Neural progenitor cell (in vitro differentiated cells): ENCODE data around the gene NKD1. TPM values are rescaled to one million over a fixed set of nuclear protein-coding genes. Genes with fewer than 3 reads are reported as not detected.

Experiments
- DNase-seq: peaks from one replicate; pipeline ENCODE4 v3.0.0-alpha.2; 2016; ENCODE audit warnings: low spot score
- H2AFZ ChIP-seq: fragments of 200-600 bp; sonication (generic); replicated peaks from 2 replicates; pipeline ENCODE4 v1.6.1; 2016; ENCODE audit warnings: antibody characterized with exemption
- H3F3A ChIP-seq: fragments of 200-600 bp; sonication (generic); 2 replicates; pipeline ENCODE4 v1.6.1; 2016; ENCODE audit warnings: antibody characterized with exemption, low read depth
- H3K27ac ChIP-seq: fragments of 200-600 bp; sonication (generic); 2 replicates; pipeline ENCODE4 v1.5.1; 2016; ENCODE audit warnings: mild to moderate bottlenecking
- H3K27me3 ChIP-seq: fragments of 200-600 bp; sonication (generic); 2 replicates; pipeline ENCODE4 v1.6.1; 2016; ENCODE audit warnings: mild to moderate bottlenecking, moderate library complexity
- H3K36me3 ChIP-seq: fragments of 200-600 bp; sonication (generic); 2 replicates; pipeline ENCODE4 v1.5.1; 2016
- H3K4me1 ChIP-seq: fragments of 200-600 bp; sonication (generic); 2 replicates; pipeline ENCODE4 v1.6.1; 2016; ENCODE audit warnings: mixed run types
- H3K4me2 ChIP-seq: fragments of 200-600 bp; sonication (generic); 2 replicates; pipeline ENCODE4 v1.6.1; 2016
- H3K4me3 ChIP-seq: fragments of 200-600 bp; sonication (generic); 2 replicates; pipeline ENCODE4 v1.5.1; 2016
- H3K79me2 ChIP-seq: fragments of 200-600 bp; sonication (generic); 2 replicates; pipeline ENCODE4 v1.6.1; 2016; ENCODE audit warnings: low read depth
- H3K9ac ChIP-seq: fragments of 200-600 bp; sonication (generic); 2 replicates; pipeline ENCODE4 v1.6.1; 2016
- H3K9me3 ChIP-seq: fragments of 200-600 bp; sonication (generic); 2 replicates; pipeline ENCODE4 v1.5.1; 2016; ENCODE audit warnings: low read depth
- H4K20me1 ChIP-seq: fragments of 200-600 bp; sonication (generic); 2 replicates; pipeline ENCODE4 v1.6.1; 2016; ENCODE audit warnings: low read depth
- H3K27ac Mint-ChIP-seq: 3 replicates; pipeline ENCODE4 v1.8.0; 2021; ENCODE audit warnings: mixed read lengths
- H3K27me3 Mint-ChIP-seq: 2 replicates; pipeline ENCODE4 v1.8.0; 2022; ENCODE audit warnings: low read depth, mild to moderate bottlenecking, inconsistent platforms, moderate library complexity, mixed read lengths; ENCODE audit not compliant: insufficient read depth
- H3K36me3 Mint-ChIP-seq: 3 replicates; pipeline ENCODE4 v1.8.0; 2021; ENCODE audit warnings: mixed read lengths
- H3K4me1 Mint-ChIP-seq: 3 replicates; pipeline ENCODE4 v1.8.0; 2021; ENCODE audit warnings: mixed read lengths
- H3K4me3 Mint-ChIP-seq: 3 replicates; pipeline ENCODE4 v1.8.0; 2021; ENCODE audit warnings: mild to moderate bottlenecking, moderate library complexity, mixed read lengths
- H3K9me3 Mint-ChIP-seq: 3 replicates; pipeline ENCODE4 v1.8.0; 2020; ENCODE audit warnings: mixed read lengths
- EZH2 ChIP-seq: fragments of 200-600 bp; sonication (generic); IDR thresholded peaks from 2 replicates; pipeline ENCODE4 v1.6.1; 2017; ENCODE audit warnings: antibody characterized with exemption, mild to moderate bottlenecking, moderate library complexity
- EZH2phosphoT487 ChIP-seq: fragments of 200-600 bp; sonication (generic); IDR thresholded peaks from 2 replicates; pipeline ENCODE4 v1.6.1; 2017; ENCODE audit warnings: antibody characterized with exemption
- total RNA-seq: library from RNA; depleted of rRNA; stranded (reverse); fragments of >200 nt; gene quantifications from 2 replicates; pipeline ENCODE4 v1.2.3, GENCODE V29; 2015; ENCODE audit warnings: low replicate concordance
- TF ChIP-seq, protein P1 (sequence below): fragments of 200-600 bp; sonication (generic); IDR thresholded peaks from 2 replicates; pipeline ENCODE4 v1.5.1; 2017; ENCODE audit warnings: antibody characterized with exemption, mild to moderate bottlenecking

The NKD1 gene
- total RNA-seq, 1 donor from 2014 or later: 5.3 TPM

DNA sequence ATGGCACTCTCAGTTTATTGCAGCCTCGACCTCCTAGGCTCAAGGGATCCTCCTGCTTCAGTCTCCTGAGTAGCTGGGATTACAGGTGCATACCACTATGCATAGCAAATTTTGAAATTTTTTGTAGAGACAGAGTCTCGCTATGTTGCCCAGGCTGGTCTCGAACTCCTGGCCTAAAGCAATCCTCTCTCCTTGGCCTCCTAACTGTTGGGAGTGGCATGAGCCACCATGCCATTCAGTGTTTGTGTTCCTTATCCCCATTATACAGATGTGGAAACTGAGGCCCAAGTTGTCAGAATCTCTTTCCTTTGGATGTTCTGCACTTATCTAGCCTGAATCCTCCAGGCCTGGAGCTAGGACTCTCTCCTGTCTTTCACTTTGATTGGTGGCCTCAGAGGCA, 40.8 kb upstream of the NKD1 start:
- Histone ChIP-seq H3K36me3 (no peaks in the 10 kb centered on the region), H3K4me1 (peaks cover 20% of the 10 kb centered on the region), H4K20me1 (no peaks in the 10 kb centered on the region), H3K79me2 (no peaks in the 10 kb centered on the region), H3F3A (peaks cover 11% of the 10 kb centered on the region), H3K4me2 (no peak overlapping the region), H2AFZ (no peak overlapping the region), H3K4me3 (no peak overlapping the region), H3K9ac (no peak overlapping the region), H3K9me3 (no peaks in the 10 kb centered on the region), H3K27me3 (no peaks in the 10 kb centered on the region), H3K27ac (no peak overlapping the region)
- H3K4me3 Mint-ChIP-seq: no peak overlapping the region
- peaks cover 33% of the 10 kb centered on the region for H3K4me1 Mint-ChIP-seq
- DNase-seq: no peak
- H3K27me3 Mint-ChIP-seq: peaks cover 16% of the 10 kb centered on the region
- H3K9me3 Mint-ChIP-seq: peaks cover 23% of the 10 kb centered on the region
- no peak overlapping the region for H3K27ac Mint-ChIP-seq
- no peak for TF ChIP-seq EZH2phosphoT487
- TF ChIP-seq, protein P1, sequence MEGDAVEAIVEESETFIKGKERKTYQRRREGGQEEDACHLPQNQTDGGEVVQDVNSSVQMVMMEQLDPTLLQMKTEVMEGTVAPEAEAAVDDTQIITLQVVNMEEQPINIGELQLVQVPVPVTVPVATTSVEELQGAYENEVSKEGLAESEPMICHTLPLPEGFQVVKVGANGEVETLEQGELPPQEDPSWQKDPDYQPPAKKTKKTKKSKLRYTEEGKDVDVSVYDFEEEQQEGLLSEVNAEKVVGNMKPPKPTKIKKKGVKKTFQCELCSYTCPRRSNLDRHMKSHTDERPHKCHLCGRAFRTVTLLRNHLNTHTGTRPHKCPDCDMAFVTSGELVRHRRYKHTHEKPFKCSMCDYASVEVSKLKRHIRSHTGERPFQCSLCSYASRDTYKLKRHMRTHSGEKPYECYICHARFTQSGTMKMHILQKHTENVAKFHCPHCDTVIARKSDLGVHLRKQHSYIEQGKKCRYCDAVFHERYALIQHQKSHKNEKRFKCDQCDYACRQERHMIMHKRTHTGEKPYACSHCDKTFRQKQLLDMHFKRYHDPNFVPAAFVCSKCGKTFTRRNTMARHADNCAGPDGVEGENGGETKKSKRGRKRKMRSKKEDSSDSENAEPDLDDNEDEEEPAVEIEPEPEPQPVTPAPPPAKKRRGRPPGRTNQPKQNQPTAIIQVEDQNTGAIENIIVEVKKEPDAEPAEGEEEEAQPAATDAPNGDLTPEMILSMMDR: no peak
- TF ChIP-seq EZH2: no peak
- no peaks in the 10 kb centered on the region for H3K36me3 Mint-ChIP-seq

DNA sequence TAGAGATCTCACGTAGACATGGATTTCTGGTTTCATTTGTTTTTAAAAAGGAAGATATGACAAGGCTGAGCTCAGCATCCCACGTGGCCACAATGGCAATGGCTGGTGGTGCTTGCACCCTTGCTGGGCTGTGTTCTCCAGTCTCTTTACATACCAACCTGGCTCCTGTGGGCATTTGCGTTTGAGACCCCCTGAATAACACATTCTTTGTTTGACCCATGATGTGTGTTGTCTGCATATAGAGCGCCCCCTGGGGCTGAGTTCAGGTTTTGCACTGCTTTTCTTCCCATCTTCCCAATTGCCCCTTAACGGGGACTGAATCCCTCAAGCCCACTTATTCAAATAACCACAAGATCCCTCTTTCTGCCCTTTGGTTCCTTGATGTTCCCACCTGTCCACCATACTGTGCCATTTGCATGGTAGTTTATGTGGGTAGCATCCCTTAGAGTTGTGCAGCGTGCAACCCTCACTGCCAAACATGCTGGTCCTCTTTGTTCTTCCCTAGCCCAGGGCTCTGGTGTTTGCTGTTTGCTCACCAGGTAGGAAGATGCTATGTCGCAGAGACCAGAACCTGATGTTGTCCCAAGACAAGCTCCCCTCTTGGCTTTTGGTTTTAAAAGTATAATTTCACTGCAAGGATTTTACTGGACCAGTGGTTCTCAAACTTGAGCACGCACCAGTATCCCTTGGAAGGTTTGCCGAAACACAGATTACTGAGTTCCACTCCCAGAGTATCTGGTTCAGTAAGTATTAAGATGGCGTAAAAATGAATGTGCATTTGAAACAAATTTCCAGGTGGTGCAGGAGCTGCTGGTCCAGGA, 38.5 kb upstream of the NKD1 start:
- peaks cover 14% of the 10 kb centered on the region for H3K27me3 Mint-ChIP-seq

GRCh38 chr16:50515218-50515617, 33.0 kb upstream of the NKD1 start:
- Mint-ChIP-seq H3K9me3 (peaks cover 40% of the 10 kb centered on the region), H3K4me3 (no peak overlapping the region), H3K27me3 (no peaks in the 10 kb centered on the region), H3K4me1 (no peaks in the 10 kb centered on the region), H3K36me3 (peaks cover 7% of the 10 kb centered on the region), H3K27ac (no peak overlapping the region)
- Histone ChIP-seq H3K36me3 (no peaks in the 10 kb centered on the region), H3K4me3 (no peak overlapping the region), H3F3A (no peaks in the 10 kb centered on the region), H3K79me2 (no peaks in the 10 kb centered on the region), H3K9ac (no peak overlapping the region), H4K20me1 (no peaks in the 10 kb centered on the region), H3K9me3 (peaks cover 5% of the 10 kb centered on the region), H3K27me3 (no peaks in the 10 kb centered on the region), H2AFZ (no peak overlapping the region), H3K4me1 (no peaks in the 10 kb centered on the region), H3K4me2 (no peak overlapping the region), H3K27ac (no peak overlapping the region)
- TF ChIP-seq, protein P1: no peak
- no peak for TF ChIP-seq EZH2
- TF ChIP-seq EZH2phosphoT487: no peak
- no peak for DNase-seq

More for the DNA sequence above, 38.5 kb upstream of the NKD1 start:
- Histone ChIP-seq H3K27ac (no peak overlapping the region), H3K9ac (no peak overlapping the region), H3K79me2 (no peaks in the 10 kb centered on the region), H3K9me3 (no peaks in the 10 kb centered on the region), H3K4me3 (no peak overlapping the region), H3K36me3 (no peaks in the 10 kb centered on the region), H3K4me2 (no peak overlapping the region), H3K4me1 (peaks cover 17% of the 10 kb centered on the region), H2AFZ (peak overlapping the region; percentile 66), H4K20me1 (no peaks in the 10 kb centered on the region), H3F3A (peaks cover 11% of the 10 kb centered on the region), H3K27me3 (no peaks in the 10 kb centered on the region)
- peak; percentile 63 for DNase-seq
- H3K27ac Mint-ChIP-seq: peak overlapping the region; percentile 15
- H3K9me3 Mint-ChIP-seq: peaks cover 23% of the 10 kb centered on the region
- no peak overlapping the region for H3K4me3 Mint-ChIP-seq
- TF ChIP-seq EZH2phosphoT487: no peak
- TF ChIP-seq, protein P1: peak; percentile 80
- peaks cover 25% of the 10 kb centered on the region for H3K4me1 Mint-ChIP-seq
- no peaks in the 10 kb centered on the region for H3K36me3 Mint-ChIP-seq
